ENCODE measurements around the gene CCNYL1.

CCNYL1 gene

GRCh38 chr2:207766041-207766551, 54.7 kb downstream of the CCNYL1 start:
- DNase-seq (ENCODE audit: low read depth) = no peak

GRCh38 chr2:207766697-207767460, 55.4 kb downstream of the CCNYL1 start:
- no peak for DNase-seq (ENCODE audit: low read depth)

- no peak for DNase-seq (ENCODE audit: low read depth)
Measured at GRCh38 chr2:207767461-207768167, 56.2 kb downstream of the CCNYL1 start.

- DNase-seq (ENCODE audit: low read depth) = no peak
Measured at GRCh38 chr2:207768168-207768865, 56.9 kb downstream of the CCNYL1 start.

GRCh38 chr2:207768866-207769596, 57.6 kb downstream of the CCNYL1 start:
- no peak for DNase-seq (ENCODE audit: low read depth)

- no peak for DNase-seq (ENCODE audit: low read depth)
Measured at GRCh38 chr2:207770602-207771404, 59.4 kb downstream of the CCNYL1 start.

- no peak for DNase-seq (ENCODE audit: low read depth)
Measured at GRCh38 chr2:207771421-207771820, 60.0 kb downstream of the CCNYL1 start.

- no peak for DNase-seq (ENCODE audit: low read depth)
Measured at GRCh38 chr2:207772081-207772843, 60.8 kb downstream of the CCNYL1 start.

GRCh38 chr2:207772844-207773205, 61.4 kb downstream of the CCNYL1 start:
- DNase-seq (ENCODE audit: low read depth) = no peak

GRCh38 chr2:207775473-207775872, 64.0 kb downstream of the CCNYL1 start:
- DNase-seq (ENCODE audit: low read depth) = no peak

GRCh38 chr2:207777124-207777523, 65.7 kb downstream of the CCNYL1 start:
- DNase-seq (ENCODE audit: low read depth) = no peak

- DNase-seq (ENCODE audit: low read depth) = no peak
Measured at GRCh38 chr2:207778298-207778882, 67.0 kb downstream of the CCNYL1 start.

GRCh38 chr2:207779523-207779922, 68.1 kb downstream of the CCNYL1 start:
- no peak for DNase-seq (ENCODE audit: low read depth)

- no peak for DNase-seq (ENCODE audit: low read depth)
Measured at GRCh38 chr2:207782238-207783030, 71.0 kb downstream of the CCNYL1 start.

- no peak for DNase-seq (ENCODE audit: low read depth)
Measured at GRCh38 chr2:207783514-207783913, 72.1 kb downstream of the CCNYL1 start.

- no peak for DNase-seq (ENCODE audit: low read depth)
Measured at GRCh38 chr2:207784898-207785297, 73.5 kb downstream of the CCNYL1 start.

- no peak for DNase-seq (ENCODE audit: low read depth)
Measured at GRCh38 chr2:207787017-207787416, 75.6 kb downstream of the CCNYL1 start.

- DNase-seq (ENCODE audit: low read depth) = no peak
Measured at GRCh38 chr2:207787800-207788199, 76.4 kb downstream of the CCNYL1 start.

GRCh38 chr2:207790898-207791297, 79.5 kb downstream of the CCNYL1 start:
- no peak for DNase-seq (ENCODE audit: low read depth)

All from activated T-helper 9 cell treated with anti-CD3 and anti-CD28 coated beads, Interleukin-2, amount 50 U/mL, for 16 hours (primary cell).